CD4-positive, alpha-beta T cell (primary cell): ENCODE measurements around the gene DUSP11. TPM values are rescaled to one million over a fixed set of nuclear protein-coding genes. Genes with fewer than 3 reads are reported as not detected.

ENCODE experiments used
- ATAC-seq: fragments of 200-7000 bp; cut with Tn5 transposase; one replicate; pipeline ENCODE4 v1.10.0; 2022; ENCODE audit warnings: mild to moderate bottlenecking; ENCODE audit not compliant: poor library complexity
- CTCF ChIA-PET: fragments of 350-600 bp; sonication (Branson Sonifier 250); formaldehyde crosslinking; loops from one replicate; lab custom pipeline; 2021; ENCODE audit warnings: antibody characterized with exemption, inconsistent platforms; lab: Charles Lee
- POLR2A ChIA-PET: fragments of 350-600 bp; sonication (Branson Sonifier 250); formaldehyde crosslinking; loops from one replicate; lab custom pipeline; 2021; ENCODE audit warnings: antibody characterized with exemption, inconsistent platforms; lab: Charles Lee
- DNase-seq, 14 experiments: peaks; one replicate each; pipeline ENCODE4 v3.0.0-alpha.2; 2013 to 2020; ENCODE audit warnings: mixed read lengths in 2 of 14
- H3K27ac ChIP-seq, 2 donors: one replicate each; pipeline versions ENCODE4 v1.5.1 to v1.7.0; 2013; ENCODE audit warnings: low read length in 2 of 2, low read depth in 1 of 2, mild to moderate bottlenecking in 1 of 2
- H3K27me3 ChIP-seq, 2 experiments: 1 replicate in 1 of 2; 2 replicates in 1 of 2; pipeline versions ENCODE4 v1.6.1 to v1.7.0; 2013; ENCODE audit warnings: low read length in 2 of 2, control low read depth in 1 of 2, mild to moderate bottlenecking in 1 of 2, moderate library complexity in 1 of 2; ENCODE audit not compliant: insufficient read depth in 2 of 2, control insufficient read depth in 1 of 2
- H3K36me3 ChIP-seq: one replicate; pipeline ENCODE4 v1.6.1; 2013; ENCODE audit warnings: low read length, control low read depth; ENCODE audit not compliant: insufficient read depth
- H3K4me1 ChIP-seq: one replicate; pipeline ENCODE4 v1.6.1; 2013; ENCODE audit warnings: low read length, control low read depth; ENCODE audit not compliant: insufficient read depth
- H3K4me3 ChIP-seq: one replicate; pipeline ENCODE4 v1.5.1; 2013; ENCODE audit warnings: mild to moderate bottlenecking, low read length, moderate library complexity
- H3K9me3 ChIP-seq, 2 experiments: 1 replicate in 1 of 2; 2 replicates in 1 of 2; pipeline versions ENCODE4 v1.6.1 to v1.7.0; 2013; ENCODE audit warnings: low read length in 2 of 2, mild to moderate bottlenecking in 2 of 2, control low read depth in 1 of 2, moderate library complexity in 1 of 2; ENCODE audit not compliant: control insufficient read depth in 1 of 2, insufficient read depth in 1 of 2
- H3K27ac Mint-ChIP-seq: one replicate; pipeline ENCODE4 v1.8.0; 2020; ENCODE audit warnings: mixed read lengths
- H3K27me3 Mint-ChIP-seq: one replicate; pipeline ENCODE4 v1.8.0; 2021; ENCODE audit warnings: mixed read lengths
- H3K36me3 Mint-ChIP-seq: one replicate; pipeline ENCODE4 v1.8.0; 2021; ENCODE audit warnings: low read depth, mixed read lengths
- H3K4me1 Mint-ChIP-seq: one replicate; pipeline ENCODE4 v1.8.0; 2021; ENCODE audit warnings: low read depth, mixed read lengths
- H3K4me3 Mint-ChIP-seq: one replicate; pipeline ENCODE4 v1.8.0; 2020; ENCODE audit warnings: mild to moderate bottlenecking, mixed read lengths
- H3K9me3 Mint-ChIP-seq: one replicate; pipeline ENCODE4 v1.8.0; 2020; ENCODE audit warnings: mixed read lengths
- CTCF ChIP-seq: fragments of 200-600 bp; IDR thresholded peaks from one replicate; pipeline ENCODE4 v1.8.0; 2022; ENCODE audit warnings: antibody characterized with exemption, mild to moderate bottlenecking
- intact Hi-C, 2 experiments: fragments of 100-400 bp; cut with DNase I in 1 of 2; cut with micrococcal nuclease in 1 of 2; formaldehyde crosslinking; loops; one replicate each; pipeline versions ENCODE4 v1.15.1 to v1.9.0; 2023 to 2025; cut with DNase I, micrococcal nuclease
- total RNA-seq, 174 experiments: library from RNA in 2 of 174; stranded (reverse) in 2 of 174; gene quantifications; one replicate each; pipeline ENCODE4 v1.2.3 and lab custom pipeline; 2021 to 2026

Gene DUSP11
- total RNA-seq, 2 experiments from 2014 or later, result 57.1 to 61.5 TPM

GRCh38 chr2:73821227-73821626 is 41.3 kb upstream of the DUSP11 start:
- H3K36me3 Mint-ChIP-seq, result no peaks in the 10 kb centered on the region

GRCh38 chr2:73818296-73818695 is 38.4 kb upstream of the DUSP11 start:
- ChIA-PET CTCF (no interaction called here), POLR2A (no interaction called here)
- H3K27me3 ChIP-seq, result peaks cover 0 to 2% of the 10 kb centered on the region in 2 experiments
- no peak for ATAC-seq
- Mint-ChIP-seq H3K9me3 (no peaks in the 10 kb centered on the region), H3K4me1 (no peaks in the 10 kb centered on the region), H3K36me3 (no peaks in the 10 kb centered on the region), H3K4me3 (no peak overlapping the region), H3K27me3 (peaks cover 20% of the 10 kb centered on the region), H3K27ac (no peak overlapping the region)
- H3K27ac ChIP-seq, result no peak overlapping the region
- H3K4me1 ChIP-seq, result no peaks in the 10 kb centered on the region
- no peak for TF ChIP-seq CTCF
- no peak for DNase-seq
- H3K9me3 ChIP-seq, result no peaks in the 10 kb centered on the region
- H3K4me3 ChIP-seq, result no peak overlapping the region
- no peaks in the 10 kb centered on the region for H3K36me3 ChIP-seq
- intact Hi-C loops, result no loop called here

More at GRCh38 chr2:73821227-73821626, 41.3 kb upstream of the DUSP11 start:
- Mint-ChIP-seq H3K27ac (no peak overlapping the region), H3K9me3 (no peaks in the 10 kb centered on the region), H3K4me1 (peaks cover 9% of the 10 kb centered on the region), H3K4me3 (no peak overlapping the region), H3K27me3 (peaks cover 5% of the 10 kb centered on the region)
- no peak for TF ChIP-seq CTCF
- no peaks in the 10 kb centered on the region for H3K4me1 ChIP-seq
- ChIA-PET POLR2A (interaction anchor here (0.6 kb wide), 1 partner anchor 384 kb away, joined by 3 read pairs; no protein-coding TSS in a partner anchor), CTCF (interaction anchor here (2.1 kb wide), 1 partner anchor 514 kb away, joined by 6 read pairs; no protein-coding TSS in a partner anchor)
- no peaks in the 10 kb centered on the region for H3K36me3 ChIP-seq
- H3K4me3 ChIP-seq, result no peak overlapping the region
- intact Hi-C loops, result loop anchor here (2.0 to 10.0 kb wide), 10 partner anchors 44 to 834 kb away; partner anchors contain the start of genes BOLA3 (in 2 of the 2), TET3 (in 2 of the 2), DGUOK (in 1 of the 2) and SEMA4F (in 1 of the 2)
- no peaks in the 10 kb centered on the region for H3K9me3 ChIP-seq
- peaks cover 0 to 2% of the 10 kb centered on the region in 2 experiments for H3K27me3 ChIP-seq
- ATAC-seq (no peak), DNase-seq (no peak)
- H3K27ac ChIP-seq, result no peak overlapping the region

- ATAC-seq (no peak), DNase-seq (no peak)
- POLR2A ChIA-PET, result no interaction called here
- no peaks in the 10 kb centered on the region for H3K9me3 ChIP-seq
- H3K9me3 Mint-ChIP-seq, result no peaks in the 10 kb centered on the region
- no peak overlapping the region for H3K4me3 Mint-ChIP-seq
- peaks cover 0 to 2% of the 10 kb centered on the region in 2 experiments for H3K27me3 ChIP-seq
- no peak overlapping the region for H3K27ac Mint-ChIP-seq
- H3K36me3 ChIP-seq, result no peaks in the 10 kb centered on the region
- H3K4me1 Mint-ChIP-seq, result no peaks in the 10 kb centered on the region
- no peak for TF ChIP-seq CTCF
- H3K4me3 ChIP-seq, result no peak overlapping the region
- intact Hi-C loops, result no loop called here
- CTCF ChIA-PET, result no interaction called here
- no peak overlapping the region for H3K27ac ChIP-seq
- no peaks in the 10 kb centered on the region for H3K4me1 ChIP-seq
- no peaks in the 10 kb centered on the region for H3K36me3 Mint-ChIP-seq
- H3K27me3 Mint-ChIP-seq, result peaks cover 21% of the 10 kb centered on the region
Measured at GRCh38 chr2:73812635-73813034, 32.7 kb upstream of the DUSP11 start.
